Measurements from ENCODE around the gene AHR. TPM values are rescaled to one million over a fixed set of nuclear protein-coding genes. Genes with fewer than 3 reads are reported as not detected.
"Not testable (repeated sequence)": the region's sequence is repeated elsewhere in the genome, so short reads cannot be mapped to it uniquely, and the experiment has no call there.

Gene AHR
- total and polyA plus RNA-seq, 9 donors = 10.1 to 51.8 (median 20.0) TPM

DNA sequence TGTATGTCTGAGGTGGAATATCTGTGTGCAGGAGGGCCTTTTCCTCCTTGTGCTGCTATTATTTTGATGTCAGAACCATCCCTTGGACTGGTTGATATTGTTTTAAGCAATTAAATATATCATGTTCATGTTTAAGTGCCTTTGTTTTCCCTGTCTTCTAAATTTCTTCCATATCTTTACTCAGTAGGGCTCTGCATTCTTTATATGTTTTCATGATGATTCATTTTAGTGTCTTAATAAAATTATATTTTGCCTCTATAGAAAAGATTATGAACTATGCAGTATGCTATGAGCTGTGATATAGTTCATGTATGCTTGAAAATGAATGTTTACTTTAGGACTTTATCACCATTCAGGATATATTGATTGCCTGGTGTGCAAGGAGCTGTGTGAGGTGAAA, 34.8 kb downstream of the AHR start:
- H3K27ac ChIP-seq (ENCODE audit: low read length) = no peak overlapping the region
- peaks cover 2% of the 10 kb centered on the region for H3K36me3 ChIP-seq (ENCODE audit: control insufficient read depth, insufficient read depth, low read length)
- no peak overlapping the region for H3K4me3 ChIP-seq (ENCODE audit: low read length)
- no peaks in the 10 kb centered on the region for H3K9me3 ChIP-seq (replicated peaks; ENCODE audit: control insufficient read depth, low read depth, low read length)
- no peaks in the 10 kb centered on the region for H3K4me1 ChIP-seq (ENCODE audit: control insufficient read depth, insufficient read depth, low read length)
- no peak for DNase-seq
- no peaks in the 10 kb centered on the region for H3K27me3 ChIP-seq (ENCODE audit: control insufficient read depth, insufficient read depth, low read length)

DNA sequence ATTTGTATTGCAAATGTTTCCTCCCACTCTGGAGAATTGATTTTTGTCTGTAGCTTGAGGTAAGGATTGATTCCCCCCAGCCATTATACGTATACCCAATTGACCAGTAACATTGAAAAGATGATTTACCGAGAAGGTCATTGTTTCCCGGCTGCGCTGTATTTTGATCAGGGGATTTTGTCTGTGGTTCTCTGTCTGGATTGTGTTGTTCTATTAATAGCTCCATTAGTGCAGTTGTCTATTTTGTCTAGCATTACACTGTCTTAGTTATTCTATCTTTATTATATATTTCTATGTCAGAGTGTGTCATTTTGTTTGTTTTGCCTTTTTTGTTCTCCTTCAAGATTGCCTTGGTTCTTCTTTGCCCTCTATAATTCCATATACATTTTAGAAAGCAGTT, 37.7 kb downstream of the AHR start:
- H3K4me1 ChIP-seq (ENCODE audit: control insufficient read depth, insufficient read depth, low read length) = no peaks in the 10 kb centered on the region
- H3K4me3 ChIP-seq (ENCODE audit: low read length) = no peak overlapping the region
- H3K9me3 ChIP-seq (replicated peaks; ENCODE audit: control insufficient read depth, low read depth, low read length) = no peaks in the 10 kb centered on the region
- H3K27me3 ChIP-seq (ENCODE audit: control insufficient read depth, insufficient read depth, low read length) = no peaks in the 10 kb centered on the region
- H3K36me3 ChIP-seq (ENCODE audit: control insufficient read depth, insufficient read depth, low read length) = peaks cover 7% of the 10 kb centered on the region
- no peak for DNase-seq
- no peak overlapping the region for H3K27ac ChIP-seq (ENCODE audit: low read length)
- WGBS (ENCODE audit: insufficient coverage) = no CpG with 5 or more reads among the region's 4 CpGs

DNA sequence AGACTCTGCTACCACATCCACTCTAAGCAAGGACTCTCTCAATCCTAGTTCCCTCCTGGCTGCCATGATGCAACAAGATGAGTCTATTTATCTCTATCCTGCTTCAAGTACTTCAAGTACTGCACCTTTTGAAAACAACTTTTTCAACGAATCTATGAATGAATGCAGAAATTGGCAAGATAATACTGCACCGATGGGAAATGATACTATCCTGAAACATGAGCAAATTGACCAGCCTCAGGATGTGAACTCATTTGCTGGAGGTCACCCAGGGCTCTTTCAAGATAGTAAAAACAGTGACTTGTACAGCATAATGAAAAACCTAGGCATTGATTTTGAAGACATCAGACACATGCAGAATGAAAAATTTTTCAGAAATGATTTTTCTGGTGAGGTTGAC, 40.7 kb downstream of the AHR start:
- H3K36me3 ChIP-seq (ENCODE audit: control insufficient read depth, insufficient read depth, low read length) = peaks cover 7% of the 10 kb centered on the region
- no peaks in the 10 kb centered on the region for H3K27me3 ChIP-seq (ENCODE audit: control insufficient read depth, insufficient read depth, low read length)
- 100% methylated on average over 1 of the region's 2 CpGs for WGBS (ENCODE audit: insufficient coverage)
- no peaks in the 10 kb centered on the region for H3K4me1 ChIP-seq (ENCODE audit: control insufficient read depth, insufficient read depth, low read length)
- DNase-seq = no peak
- no peak overlapping the region for H3K4me3 ChIP-seq (ENCODE audit: low read length)
- no peak overlapping the region for H3K27ac ChIP-seq (ENCODE audit: low read length)
- H3K9me3 ChIP-seq (replicated peaks; ENCODE audit: control insufficient read depth, low read depth, low read length) = no peaks in the 10 kb centered on the region

DNA sequence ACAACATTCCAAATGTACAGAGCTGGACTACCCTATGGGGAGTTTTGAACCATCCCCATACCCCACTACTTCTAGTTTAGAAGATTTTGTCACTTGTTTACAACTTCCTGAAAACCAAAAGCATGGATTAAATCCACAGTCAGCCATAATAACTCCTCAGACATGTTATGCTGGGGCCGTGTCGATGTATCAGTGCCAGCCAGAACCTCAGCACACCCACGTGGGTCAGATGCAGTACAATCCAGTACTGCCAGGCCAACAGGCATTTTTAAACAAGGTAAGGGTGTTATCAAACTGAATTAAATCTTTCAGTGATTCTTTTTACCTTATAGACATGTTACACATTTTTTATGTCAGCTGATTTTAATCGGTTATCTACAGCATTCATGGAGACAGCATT, 41.5 kb downstream of the AHR start:
- no CpG with 5 or more reads among the region's 4 CpGs for WGBS (ENCODE audit: insufficient coverage)
- no peak overlapping the region for H3K4me3 ChIP-seq (ENCODE audit: low read length)

DNA sequence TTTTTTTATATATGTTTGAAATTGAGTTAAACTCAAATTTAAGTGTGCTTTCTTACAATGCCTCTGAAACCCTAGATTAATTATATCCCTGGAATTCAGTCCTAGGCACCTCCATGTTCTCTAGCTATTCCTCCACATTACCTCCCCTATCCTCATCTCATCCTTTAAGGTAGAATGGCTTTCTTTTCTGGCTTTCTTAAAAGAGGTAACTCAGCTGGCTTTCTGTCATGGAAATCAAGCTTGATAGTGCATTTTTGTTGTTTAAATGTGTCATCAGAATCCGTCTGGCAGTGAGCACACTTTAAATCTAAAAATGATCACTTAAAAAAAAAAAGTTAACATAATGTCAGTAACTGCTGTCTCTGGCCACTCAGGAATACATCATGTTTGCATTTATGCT, 42.2 kb downstream of the AHR start:
- H3K27me3 ChIP-seq (ENCODE audit: control insufficient read depth, insufficient read depth, low read length) = no peaks in the 10 kb centered on the region
- H3K9me3 ChIP-seq (replicated peaks; ENCODE audit: control insufficient read depth, low read depth, low read length) = no peaks in the 10 kb centered on the region
- H3K4me1 ChIP-seq (ENCODE audit: control insufficient read depth, insufficient read depth, low read length) = no peaks in the 10 kb centered on the region
- peak; percentile 11 for DNase-seq
- H3K27ac ChIP-seq (ENCODE audit: low read length) = no peak overlapping the region
- no CpG with 5 or more reads among the region's 1 CpG for WGBS (ENCODE audit: insufficient coverage)
- peaks cover 7% of the 10 kb centered on the region for H3K36me3 ChIP-seq (ENCODE audit: control insufficient read depth, insufficient read depth, low read length)
- H3K4me3 ChIP-seq (ENCODE audit: low read length) = no peak overlapping the region

More for the DNA sequence above, 41.5 kb downstream of the AHR start:
- DNase-seq = no peak
- Histone ChIP-seq H3K27me3 (ENCODE audit: control insufficient read depth, insufficient read depth, low read length) (no peaks in the 10 kb centered on the region), H3K4me1 (ENCODE audit: control insufficient read depth, insufficient read depth, low read length) (no peaks in the 10 kb centered on the region), H3K9me3 (replicated peaks; ENCODE audit: control insufficient read depth, low read depth, low read length) (no peaks in the 10 kb centered on the region), H3K36me3 (ENCODE audit: control insufficient read depth, insufficient read depth, low read length) (peaks cover 7% of the 10 kb centered on the region), H3K27ac (ENCODE audit: low read length) (no peak overlapping the region)

DNA sequence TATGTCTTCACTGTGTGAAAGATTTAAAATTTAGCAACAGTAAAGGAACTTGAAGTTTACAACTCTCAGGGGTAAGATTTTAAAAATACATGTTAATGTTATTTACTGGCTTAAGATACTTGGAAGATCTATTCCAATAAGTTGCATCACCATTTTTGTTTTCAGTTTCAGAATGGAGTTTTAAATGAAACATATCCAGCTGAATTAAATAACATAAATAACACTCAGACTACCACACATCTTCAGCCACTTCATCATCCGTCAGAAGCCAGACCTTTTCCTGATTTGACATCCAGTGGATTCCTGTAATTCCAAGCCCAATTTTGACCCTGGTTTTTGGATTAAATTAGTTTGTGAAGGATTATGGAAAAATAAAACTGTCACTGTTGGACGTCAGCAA, 44.3 kb downstream of the AHR start:
- Histone ChIP-seq H3K4me3 (ENCODE audit: low read length) (no peak overlapping the region), H3K36me3 (ENCODE audit: control insufficient read depth, insufficient read depth, low read length) (peaks cover 7% of the 10 kb centered on the region), H3K27me3 (ENCODE audit: control insufficient read depth, insufficient read depth, low read length) (no peaks in the 10 kb centered on the region), H3K9me3 (replicated peaks; ENCODE audit: control insufficient read depth, low read depth, low read length) (no peaks in the 10 kb centered on the region), H3K27ac (ENCODE audit: low read length) (no peak overlapping the region), H3K4me1 (ENCODE audit: control insufficient read depth, insufficient read depth, low read length) (no peaks in the 10 kb centered on the region)
- peak; percentile 72 for DNase-seq
- no CpG with 5 or more reads among the region's 2 CpGs for WGBS (ENCODE audit: insufficient coverage)

DNA sequence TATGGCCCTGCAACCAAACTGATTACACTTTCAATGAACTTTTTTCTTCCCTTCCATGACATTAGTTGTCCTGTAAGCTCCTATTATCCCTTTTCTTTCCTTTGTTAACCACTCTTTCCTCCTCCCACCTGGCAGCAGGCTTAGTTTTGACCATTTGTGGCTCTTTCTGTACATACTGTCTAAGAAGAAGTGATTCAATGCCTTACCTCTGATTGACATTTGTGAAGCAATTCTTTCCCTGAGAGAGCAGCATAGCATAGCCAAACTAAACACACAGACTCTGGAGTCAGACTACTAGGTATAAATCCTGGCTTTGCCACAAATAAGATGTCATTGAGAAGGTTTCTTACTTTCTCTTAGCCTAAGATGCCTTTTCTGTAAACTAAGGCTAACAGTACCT, 48.9 kb downstream of the AHR start:
- H3K4me3 ChIP-seq (ENCODE audit: low read length) = no peak overlapping the region
- no peak overlapping the region for H3K27ac ChIP-seq (ENCODE audit: low read length)
- no peaks in the 10 kb centered on the region for H3K27me3 ChIP-seq (ENCODE audit: control insufficient read depth, insufficient read depth, low read length)
- no peaks in the 10 kb centered on the region for H3K9me3 ChIP-seq (replicated peaks; ENCODE audit: control insufficient read depth, low read depth, low read length)
- H3K36me3 ChIP-seq (ENCODE audit: control insufficient read depth, insufficient read depth, low read length) = no peaks in the 10 kb centered on the region
- no peak for DNase-seq
- no peaks in the 10 kb centered on the region for H3K4me1 ChIP-seq (ENCODE audit: control insufficient read depth, insufficient read depth, low read length)

DNA sequence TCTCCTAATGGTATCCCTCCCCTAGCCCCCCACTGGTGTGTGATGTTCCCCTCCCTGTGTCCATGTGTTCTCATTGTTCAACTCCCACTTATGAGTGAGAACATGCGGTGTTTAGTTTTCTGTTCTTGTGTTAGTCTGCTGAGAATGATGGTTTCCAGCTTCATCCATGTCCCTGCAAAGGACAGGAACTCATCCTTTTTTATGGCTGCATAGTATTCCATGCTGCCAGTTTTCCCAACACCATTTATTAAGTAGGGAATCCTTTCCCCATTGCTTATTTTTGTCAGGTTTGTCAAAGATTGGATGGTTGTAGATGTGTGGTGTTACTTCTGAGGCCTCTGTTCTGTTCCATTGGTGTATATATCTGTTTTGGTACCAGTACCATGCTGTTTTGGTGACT, 50.5 kb downstream of the AHR start:
- H3K4me3 ChIP-seq (ENCODE audit: low read length); H3K9me3 ChIP-seq (replicated peaks; ENCODE audit: control insufficient read depth, low read depth, low read length); H3K27ac ChIP-seq (ENCODE audit: low read length); H3K27me3 ChIP-seq (ENCODE audit: control insufficient read depth, insufficient read depth, low read length); DNase-seq; H3K36me3 ChIP-seq (ENCODE audit: control insufficient read depth, insufficient read depth, low read length); H3K4me1 ChIP-seq (ENCODE audit: control insufficient read depth, insufficient read depth, low read length): not testable (repeated sequence)
- no CpG with 5 or more reads among the region's 1 CpG for WGBS (ENCODE audit: insufficient coverage)

DNA sequence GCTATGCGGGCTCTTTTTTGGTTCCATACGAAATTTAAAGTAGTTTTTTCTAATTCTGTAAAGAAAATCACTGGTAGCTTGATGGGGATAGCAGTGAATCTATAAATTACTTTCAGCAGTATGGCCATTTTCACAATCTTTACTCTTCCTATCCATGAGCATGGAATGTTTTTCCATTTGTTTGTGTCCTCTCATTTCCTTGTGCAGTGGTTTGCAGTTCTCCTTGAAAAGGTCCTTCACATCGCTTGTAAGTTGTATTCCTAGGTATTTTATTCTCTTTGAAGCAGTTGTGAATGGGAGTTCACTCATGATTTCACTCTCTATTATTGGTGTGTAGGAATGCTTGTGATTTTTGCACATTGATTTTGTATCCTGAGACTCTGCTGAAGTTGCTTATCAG, 51.9 kb downstream of the AHR start:
- H3K9me3 ChIP-seq (replicated peaks; ENCODE audit: control insufficient read depth, low read depth, low read length); H3K4me3 ChIP-seq (ENCODE audit: low read length); DNase-seq; H3K36me3 ChIP-seq (ENCODE audit: control insufficient read depth, insufficient read depth, low read length); H3K4me1 ChIP-seq (ENCODE audit: control insufficient read depth, insufficient read depth, low read length); H3K27me3 ChIP-seq (ENCODE audit: control insufficient read depth, insufficient read depth, low read length); H3K27ac ChIP-seq (ENCODE audit: low read length): not testable (repeated sequence)
- WGBS (ENCODE audit: insufficient coverage) = no CpG with 5 or more reads among the region's 3 CpGs

DNA sequence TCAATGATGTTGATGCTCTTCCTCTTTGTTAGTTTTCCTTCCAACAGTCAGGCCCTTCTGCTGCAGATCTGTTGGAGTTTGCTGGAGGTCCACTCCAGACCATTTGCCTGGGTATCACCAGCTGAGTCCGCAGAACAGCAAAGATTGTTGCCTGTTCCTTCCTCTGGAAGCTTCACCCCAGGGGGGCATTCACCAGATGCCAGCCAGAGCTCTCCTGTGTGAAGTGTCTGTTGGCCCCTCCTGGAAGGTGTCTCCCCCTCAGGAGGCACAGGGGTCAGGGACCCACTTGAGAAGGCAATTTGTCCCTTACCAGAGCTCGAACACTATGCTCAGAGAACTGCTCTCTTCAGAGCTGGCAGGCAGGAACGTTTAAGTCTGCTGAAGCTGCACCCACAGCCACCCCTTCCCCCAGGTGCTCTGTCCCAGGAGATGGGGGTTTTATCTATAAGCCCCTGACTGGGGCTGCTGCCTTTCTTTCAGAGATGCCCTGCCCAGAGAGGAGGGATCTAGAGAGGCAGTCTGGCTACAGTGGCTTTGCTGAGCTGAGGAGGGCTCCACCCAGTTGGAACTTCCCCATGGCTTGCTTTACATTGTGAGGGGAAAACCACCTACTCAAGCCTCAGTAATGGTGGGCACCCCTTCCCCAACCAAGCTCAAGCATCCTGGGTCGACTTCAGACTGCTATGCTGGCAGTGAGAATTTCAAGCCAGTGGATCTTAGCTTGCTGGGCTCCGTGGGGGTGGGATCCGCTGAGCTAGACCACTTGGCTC, 55.4 kb downstream of the AHR start:
- not testable (repeated sequence) for H3K4me3 ChIP-seq (ENCODE audit: low read length); DNase-seq; H3K36me3 ChIP-seq (ENCODE audit: control insufficient read depth, insufficient read depth, low read length); H3K27ac ChIP-seq (ENCODE audit: low read length); H3K4me1 ChIP-seq (ENCODE audit: control insufficient read depth, insufficient read depth, low read length); H3K9me3 ChIP-seq (replicated peaks; ENCODE audit: control insufficient read depth, low read depth, low read length); H3K27me3 ChIP-seq (ENCODE audit: control insufficient read depth, insufficient read depth, low read length)
- WGBS (ENCODE audit: insufficient coverage) = 70% methylated on average over 3 of the region's 6 CpGs

DNA sequence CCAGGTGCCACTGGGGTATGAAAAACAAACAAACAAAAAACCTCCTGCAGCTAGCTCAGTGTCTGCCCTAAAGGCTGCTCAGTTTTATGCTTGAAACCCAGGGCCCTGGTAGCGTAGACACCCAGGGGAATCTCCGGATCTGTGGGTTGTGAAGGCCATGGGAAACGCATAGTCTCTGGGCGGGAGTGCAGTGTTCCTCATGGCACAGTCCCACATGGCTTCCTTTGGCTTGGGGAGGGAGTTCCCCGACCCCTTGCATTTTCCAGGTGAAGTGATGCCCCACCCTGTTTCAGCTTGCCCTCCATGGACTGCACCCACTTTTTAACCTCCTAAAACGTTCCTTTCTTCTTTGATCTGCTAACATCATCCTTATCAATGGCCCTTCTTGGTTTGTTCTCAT, 56.0 kb downstream of the AHR start:
- Histone ChIP-seq H3K27ac (ENCODE audit: low read length) (no peak overlapping the region), H3K9me3 (replicated peaks; ENCODE audit: control insufficient read depth, low read depth, low read length) (no peaks in the 10 kb centered on the region), H3K27me3 (ENCODE audit: control insufficient read depth, insufficient read depth, low read length) (no peaks in the 10 kb centered on the region), H3K4me3 (ENCODE audit: low read length) (no peak overlapping the region), H3K4me1 (ENCODE audit: control insufficient read depth, insufficient read depth, low read length) (no peaks in the 10 kb centered on the region), H3K36me3 (ENCODE audit: control insufficient read depth, insufficient read depth, low read length) (no peaks in the 10 kb centered on the region)
- DNase-seq = no peak
- WGBS (ENCODE audit: insufficient coverage) = 71% methylated on average over 2 of the region's 6 CpGs

All from muscle of leg (tissue), 11 donors.